Inflammatory macrophage treated with lipopolysaccharide for 4 hours (primary cell): ENCODE measurements around the gene NCBP2.
"Not testable (repeated sequence)": the region's sequence is repeated elsewhere in the genome, so short reads cannot be mapped to it uniquely, and the experiment has no call there.

Source experiments
- DNase-seq: peaks from one replicate; pipeline ENCODE4 v3.0.0-alpha.2; 2020

The NCBP2 gene

DNA sequence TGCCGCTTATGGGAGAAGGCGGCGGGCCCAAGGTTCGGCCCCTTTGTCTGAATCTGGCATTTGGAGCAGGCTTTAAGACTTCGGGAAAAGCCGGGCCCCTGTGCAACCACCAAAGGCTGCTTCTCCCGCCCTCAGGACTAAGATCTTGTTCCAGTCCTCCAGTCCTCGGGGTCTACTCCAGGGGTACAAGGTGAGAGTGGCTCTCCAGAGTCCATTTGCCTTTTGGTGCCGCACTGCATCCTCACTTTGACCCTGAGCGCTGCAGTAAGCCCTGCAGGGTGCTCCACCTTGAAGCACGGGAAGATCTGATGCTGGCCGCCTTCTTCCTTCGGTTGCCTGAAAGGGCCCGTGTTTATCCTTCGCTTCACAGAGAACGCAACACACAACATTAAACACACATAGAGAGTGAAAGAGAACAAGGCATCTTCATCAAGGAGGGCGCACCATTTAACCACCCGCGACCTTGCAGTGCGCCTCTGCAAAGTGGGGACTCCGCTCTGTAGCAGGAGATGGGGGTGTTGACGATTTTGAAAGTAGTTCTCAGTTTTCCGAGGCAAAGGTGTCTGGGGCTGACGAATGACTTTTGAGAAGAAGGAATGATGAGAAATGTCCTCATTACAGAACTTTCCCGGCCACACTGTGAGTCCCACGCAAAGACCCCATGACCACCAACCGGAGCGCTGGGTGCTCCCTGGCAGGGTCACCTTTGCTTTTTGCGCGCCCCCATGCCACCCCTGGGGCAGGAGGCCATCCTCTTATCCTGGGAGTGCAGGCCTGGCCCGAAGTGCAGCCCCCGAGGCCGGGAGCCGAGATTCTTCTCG is 25.3 kb upstream of the NCBP2 start:
- no peak for DNase-seq

GRCh38 chr3:196966526-196967401 is 24.4 kb upstream of the NCBP2 start:
- DNase-seq: no peak

DNA sequence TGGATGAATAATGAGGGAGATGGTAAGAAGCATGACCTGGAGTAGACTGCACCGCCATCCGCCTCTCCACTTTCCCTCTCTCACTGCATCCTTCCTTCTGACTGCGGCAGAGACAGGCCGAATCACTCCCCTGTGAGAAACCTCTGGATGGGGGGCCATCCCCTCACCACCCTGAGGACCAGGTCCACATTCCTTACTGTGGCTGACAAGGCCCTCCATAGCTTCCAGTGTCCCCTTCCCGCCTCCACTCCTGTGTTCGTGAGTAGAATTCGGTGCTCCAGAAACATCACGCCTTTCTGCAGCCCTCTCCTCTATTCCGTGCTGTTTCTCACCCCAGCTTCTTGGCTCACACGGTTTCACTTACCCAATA is 23.5 kb upstream of the NCBP2 start:
- no peak for DNase-seq

- DNase-seq: no peak
Observed at GRCh38 chr3:196965112-196965803, 22.9 kb upstream of the NCBP2 start.

- DNase-seq: no peak
Observed at GRCh38 chr3:196963631-196963953, 21.3 kb upstream of the NCBP2 start.

GRCh38 chr3:196962930-196963630 is 20.8 kb upstream of the NCBP2 start:
- no peak for DNase-seq

- no peak for DNase-seq
Observed at GRCh38 chr3:196962108-196962929, 20.0 kb upstream of the NCBP2 start.

DNA sequence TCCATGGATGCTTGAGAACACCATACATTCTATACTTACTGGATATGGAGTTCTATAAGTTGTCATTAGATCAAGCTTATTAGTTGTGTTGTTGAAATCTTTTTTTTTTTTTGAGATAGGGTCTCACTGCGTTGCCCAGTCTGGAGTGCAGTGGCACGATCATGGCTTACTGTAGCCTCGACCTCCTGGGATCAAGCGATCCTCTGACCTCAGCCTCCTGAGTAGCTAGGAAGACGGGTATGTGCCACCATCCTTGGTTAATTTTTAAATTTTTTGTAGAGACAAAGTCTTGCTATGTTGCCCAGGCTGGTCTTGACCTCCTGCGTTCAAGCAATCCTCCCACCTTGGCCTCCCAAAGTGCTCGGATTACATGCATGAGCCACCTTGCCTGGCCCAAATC is 12.5 kb upstream of the NCBP2 start:
- DNase-seq: no peak

DNA sequence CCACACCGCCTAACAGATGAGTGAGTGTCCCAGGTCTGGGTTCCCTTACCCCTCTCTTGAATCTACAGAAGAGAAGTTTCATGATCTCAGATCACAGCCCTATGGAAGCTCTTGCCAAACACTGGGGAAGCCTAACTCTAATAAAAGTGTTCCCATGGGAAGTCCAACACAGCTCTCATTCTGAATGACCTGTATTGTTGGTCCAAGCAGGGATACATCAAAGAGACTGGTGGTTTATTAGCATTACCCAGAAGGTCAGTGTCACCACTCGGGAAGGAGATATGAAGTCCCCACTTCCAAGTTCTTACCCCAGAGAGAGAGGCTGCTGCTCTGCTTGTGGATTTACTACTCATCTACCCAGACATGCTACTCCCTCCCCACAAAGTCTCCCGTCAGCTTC is 9.0 kb upstream of the NCBP2 start:
- no peak for DNase-seq

- no peak for DNase-seq
Observed at GRCh38 chr3:196949750-196950149, 7.4 kb upstream of the NCBP2 start.

DNA sequence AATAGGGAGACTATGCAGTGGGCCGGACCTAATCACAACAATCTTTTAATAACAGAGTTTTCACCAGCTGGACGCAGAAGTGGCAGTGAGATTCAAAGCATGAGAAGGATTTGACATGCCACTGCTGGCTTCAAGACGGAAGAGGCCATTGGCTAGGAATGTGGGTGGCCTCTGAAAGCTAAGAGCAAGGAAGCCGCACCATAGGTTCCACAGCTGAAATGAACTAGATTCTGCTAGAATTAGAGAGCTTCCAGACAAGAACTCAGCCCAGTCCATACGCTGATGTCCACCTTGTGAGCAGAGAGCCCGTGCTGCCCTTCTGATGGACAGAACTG is 6.9 kb upstream of the NCBP2 start:
- DNase-seq: no peak

DNA sequence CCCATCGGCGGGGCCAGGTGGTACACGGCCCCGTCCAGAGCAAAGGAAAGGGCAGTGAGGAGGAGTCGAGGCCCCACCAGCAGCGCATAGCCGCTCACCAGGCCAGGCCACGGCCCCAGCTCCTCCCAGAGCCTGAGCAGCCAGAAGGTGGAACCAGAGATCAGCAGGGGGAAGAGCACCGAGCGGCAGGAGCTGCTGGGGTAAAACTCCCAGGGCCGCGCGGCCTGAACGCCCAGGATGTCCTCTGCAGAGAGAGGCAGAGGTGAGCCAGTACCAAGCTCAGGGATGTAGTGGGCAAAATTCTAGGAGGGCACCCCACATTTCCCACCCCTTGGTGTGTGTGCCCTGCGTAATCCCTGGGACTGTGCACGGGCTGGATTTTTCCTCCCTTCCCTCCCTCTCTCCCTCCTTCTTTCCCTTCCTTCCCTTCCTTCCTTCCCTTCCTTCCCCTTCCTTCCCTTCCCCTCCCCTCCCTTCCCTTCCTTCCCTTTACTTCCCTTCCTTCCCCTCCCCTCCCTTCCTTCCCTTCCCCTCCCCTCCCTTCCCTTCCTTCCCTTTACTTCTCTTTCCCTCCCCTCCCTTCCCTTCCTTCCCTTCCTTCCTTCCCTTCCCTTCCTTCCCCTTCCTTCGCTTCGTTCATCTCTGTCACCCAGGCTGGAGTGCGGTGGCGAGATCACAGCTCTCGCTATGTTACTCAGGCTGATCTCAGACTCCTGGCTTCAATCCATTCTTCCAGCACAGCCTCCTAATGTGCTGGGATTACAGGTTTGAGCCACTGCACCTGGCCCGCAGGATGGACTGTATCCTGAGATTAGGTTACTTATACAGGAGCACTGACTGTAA is 6.3 kb upstream of the NCBP2 start:
- DNase-seq: no peak

DNA sequence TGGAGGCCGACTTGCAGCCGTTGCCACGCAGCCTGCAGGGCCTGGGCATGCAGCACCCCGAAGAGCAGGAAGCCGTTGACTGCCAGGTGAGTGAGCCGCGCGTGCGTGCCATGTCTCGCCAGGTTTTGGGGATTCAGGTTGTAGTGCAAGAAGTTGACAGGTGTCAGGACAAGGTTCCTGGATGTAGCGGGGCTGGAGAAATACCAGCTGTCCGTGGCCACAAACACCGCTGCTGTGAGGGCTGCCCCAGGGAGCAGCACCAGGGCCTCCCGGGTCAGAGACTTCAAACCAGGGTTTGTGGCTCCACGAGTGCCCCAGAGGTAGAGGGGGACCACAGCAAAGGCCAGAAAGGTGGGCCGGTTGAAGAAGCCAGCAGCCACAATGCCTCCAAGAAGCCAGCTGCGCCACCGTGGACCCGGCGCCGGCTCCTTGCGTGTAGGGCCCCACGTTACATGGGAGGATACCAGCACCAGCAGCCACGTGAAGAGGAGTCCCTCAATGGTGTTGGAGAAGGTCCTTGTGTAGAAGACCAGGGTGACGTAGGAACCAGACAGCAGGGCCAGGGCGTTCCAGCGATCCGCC is 5.6 kb upstream of the NCBP2 start:
- DNase-seq: no peak

GRCh38 chr3:196947136-196947859 is 5.0 kb upstream of the NCBP2 start:
- no peak for DNase-seq

GRCh38 chr3:196944037-196944790 is 1.9 kb upstream of the NCBP2 start:
- not testable (repeated sequence) for DNase-seq

- DNase-seq: peak; percentile 6
Observed at GRCh38 chr3:196942915-196943277, 568 bp upstream of the NCBP2 start.

DNA sequence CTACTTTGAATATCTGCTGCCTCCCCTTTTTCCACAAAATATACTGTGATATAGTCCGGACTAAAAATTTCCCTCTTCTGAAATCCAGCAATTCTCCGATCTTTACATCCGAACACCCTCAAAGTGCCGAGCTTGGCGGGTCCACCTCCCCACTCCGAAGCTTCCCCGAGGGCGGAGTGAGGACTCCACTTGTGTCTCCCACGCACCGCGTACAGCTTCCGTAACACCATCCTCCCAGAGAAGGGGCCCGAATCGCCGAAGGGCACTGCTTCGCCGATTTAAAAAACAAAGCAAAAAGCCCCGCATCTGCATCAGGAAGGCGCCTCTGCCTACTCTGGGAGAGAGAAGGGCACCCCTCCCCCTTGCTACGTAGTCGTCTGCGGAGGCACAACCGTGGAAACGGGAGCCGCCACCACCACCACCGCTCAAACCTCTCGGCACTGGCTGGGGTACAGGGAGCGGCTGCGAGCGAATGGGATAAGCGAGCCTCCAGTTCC is 551 bp downstream of the NCBP2 start:
- peak; percentile 74 for DNase-seq

DNA sequence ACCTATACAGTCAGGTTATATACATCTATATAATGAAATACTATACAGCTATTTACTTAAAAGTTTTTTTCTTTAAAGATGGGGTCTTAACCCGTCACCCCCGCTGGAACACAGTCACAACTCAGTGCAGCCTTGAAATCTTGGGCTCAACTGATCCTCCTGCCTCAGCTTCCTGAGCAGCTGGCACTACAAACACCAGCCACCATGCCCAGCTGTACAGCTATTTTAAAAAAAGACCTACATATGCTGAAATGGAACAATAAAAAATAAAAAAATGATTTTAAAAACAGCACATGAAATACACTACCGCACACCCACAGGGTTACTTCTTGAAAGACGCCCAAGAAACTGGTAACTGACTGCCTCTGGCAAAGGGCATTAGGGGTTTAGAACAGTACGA is 3.8 kb downstream of the NCBP2 start:
- DNase-seq: no peak

GRCh38 chr3:196938124-196938523 is 4.2 kb downstream of the NCBP2 start:
- no peak for DNase-seq
